Mucosa of descending colon (tissue), 3 donors: ENCODE data around the gene SDCCAG8. TPM values are rescaled to one million over a fixed set of nuclear protein-coding genes. Genes with fewer than 3 reads are reported as not detected.

Source experiments
- ATAC-seq: fragments of 200-7000 bp; cut with Tn5 transposase; one replicate; pipeline ENCODE4 v1.9.1; 2020; ENCODE audit warnings: mild to moderate bottlenecking, moderate library complexity
- DNase-seq, 3 donors: peaks; one replicate each; pipeline ENCODE4 v3.0.0-alpha.2; 2020
- H3K36me3 ChIP-seq: fragments of 200-600 bp; one replicate; pipeline ENCODE4 v1.8.0; 2021; ENCODE audit warnings: low read depth, mild to moderate bottlenecking
- H3K4me1 ChIP-seq: fragments of 200-600 bp; one replicate; pipeline ENCODE4 v1.8.0; 2021; ENCODE audit warnings: low read depth, mild to moderate bottlenecking
- H3K4me3 ChIP-seq: fragments of 200-600 bp; one replicate; pipeline ENCODE4 v1.8.0; 2021; ENCODE audit warnings: mild to moderate bottlenecking
- H3K9me3 ChIP-seq: fragments of 200-600 bp; one replicate; pipeline ENCODE4 v1.8.0; 2021; ENCODE audit warnings: mild to moderate bottlenecking
- intact Hi-C, 2 donors: fragments of 100-400 bp; cut with DNase I in 1 of 2; cut with micrococcal nuclease in 1 of 2; formaldehyde crosslinking; loops; one replicate each; pipeline versions ENCODE4 v1.11.0 to v1.11.1; 2022; cut with DNase I, micrococcal nuclease
- total RNA-seq, 3 donors: library from RNA; stranded (reverse); fragmentation: NEBNext Ultra II Directional in 2 of 3; extraction: Animal tissue kit (Norgen Biotek cat#: 25700) in 2 of 3; gene quantifications; one replicate each; pipeline versions ENCODE4 v1.2.1 to v1.2.4, GENCODE V29; 2021 to 2023
- TF ChIP-seq, protein P1 (sequence below): fragments of 200-600 bp; IDR thresholded peaks from one replicate; pipeline ENCODE4 v1.8.0; 2022; ENCODE audit warnings: antibody characterized with exemption, mild to moderate bottlenecking
- donor health status: DM: no; HTN: no; CAD: no; lungs with moderate emphysema.
- donor health status: DM: no; HTN: no; CAD: no.
- donor health status: DM: no; HTN: yes; CAD: no.

SDCCAG8 gene
- total RNA-seq, 3 donors from 2014 or later = 22.1 to 37.5 (median 34.1) TPM

DNA sequence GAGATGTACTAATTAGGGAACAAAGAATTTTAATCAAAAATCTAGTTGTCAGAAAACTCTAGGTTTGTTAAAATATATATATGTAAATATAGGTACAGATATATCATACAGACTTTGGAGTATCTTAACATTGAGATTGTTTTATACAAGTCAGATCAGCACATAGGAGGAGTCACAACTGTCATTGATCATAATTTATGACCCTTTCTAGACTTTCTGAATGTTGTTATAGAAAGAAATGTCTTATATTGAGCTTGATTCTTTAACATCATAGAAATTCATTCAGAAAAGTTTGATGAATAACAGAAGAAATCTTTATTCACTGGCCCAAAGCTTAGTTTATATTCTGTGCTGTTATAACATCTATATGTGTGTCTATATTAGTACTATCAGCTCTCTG, 185.8 kb downstream of the SDCCAG8 start:
- ATAC-seq = no peak
- no peaks in the 10 kb centered on the region for H3K9me3 ChIP-seq
- TF ChIP-seq, protein P1, sequence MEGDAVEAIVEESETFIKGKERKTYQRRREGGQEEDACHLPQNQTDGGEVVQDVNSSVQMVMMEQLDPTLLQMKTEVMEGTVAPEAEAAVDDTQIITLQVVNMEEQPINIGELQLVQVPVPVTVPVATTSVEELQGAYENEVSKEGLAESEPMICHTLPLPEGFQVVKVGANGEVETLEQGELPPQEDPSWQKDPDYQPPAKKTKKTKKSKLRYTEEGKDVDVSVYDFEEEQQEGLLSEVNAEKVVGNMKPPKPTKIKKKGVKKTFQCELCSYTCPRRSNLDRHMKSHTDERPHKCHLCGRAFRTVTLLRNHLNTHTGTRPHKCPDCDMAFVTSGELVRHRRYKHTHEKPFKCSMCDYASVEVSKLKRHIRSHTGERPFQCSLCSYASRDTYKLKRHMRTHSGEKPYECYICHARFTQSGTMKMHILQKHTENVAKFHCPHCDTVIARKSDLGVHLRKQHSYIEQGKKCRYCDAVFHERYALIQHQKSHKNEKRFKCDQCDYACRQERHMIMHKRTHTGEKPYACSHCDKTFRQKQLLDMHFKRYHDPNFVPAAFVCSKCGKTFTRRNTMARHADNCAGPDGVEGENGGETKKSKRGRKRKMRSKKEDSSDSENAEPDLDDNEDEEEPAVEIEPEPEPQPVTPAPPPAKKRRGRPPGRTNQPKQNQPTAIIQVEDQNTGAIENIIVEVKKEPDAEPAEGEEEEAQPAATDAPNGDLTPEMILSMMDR = no peak
- H3K4me3 ChIP-seq = no peak overlapping the region
- intact Hi-C loops = no loop called here
- no peaks in the 10 kb centered on the region for H3K4me1 ChIP-seq
- no peaks in the 10 kb centered on the region for H3K36me3 ChIP-seq
- DNase-seq = no peak

DNA sequence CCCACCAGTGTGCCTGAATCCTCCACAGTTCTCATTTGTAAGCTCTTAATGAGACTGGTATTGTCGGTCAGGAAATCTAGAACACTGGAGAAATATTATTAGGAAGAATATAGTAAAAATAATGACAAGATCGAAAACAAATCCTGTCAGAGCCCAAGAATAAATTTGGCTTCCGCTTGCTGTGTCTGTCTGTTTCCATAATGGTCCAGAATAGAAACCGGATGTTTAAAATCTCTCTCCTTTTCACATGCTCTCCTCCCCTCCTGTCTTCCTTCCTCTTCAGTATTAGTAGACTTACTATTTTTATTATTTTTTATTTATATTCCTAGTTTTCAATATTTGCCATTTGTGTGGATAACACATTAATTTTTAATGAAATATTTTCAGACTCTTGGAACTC, 187.7 kb downstream of the SDCCAG8 start:
- TF ChIP-seq, protein P1 = no peak
- Histone ChIP-seq H3K36me3 (no peaks in the 10 kb centered on the region), H3K4me1 (no peaks in the 10 kb centered on the region), H3K4me3 (no peak overlapping the region), H3K9me3 (no peaks in the 10 kb centered on the region)
- DNase-seq (no peak), ATAC-seq (no peak)
- intact Hi-C loops = no loop called here

DNA sequence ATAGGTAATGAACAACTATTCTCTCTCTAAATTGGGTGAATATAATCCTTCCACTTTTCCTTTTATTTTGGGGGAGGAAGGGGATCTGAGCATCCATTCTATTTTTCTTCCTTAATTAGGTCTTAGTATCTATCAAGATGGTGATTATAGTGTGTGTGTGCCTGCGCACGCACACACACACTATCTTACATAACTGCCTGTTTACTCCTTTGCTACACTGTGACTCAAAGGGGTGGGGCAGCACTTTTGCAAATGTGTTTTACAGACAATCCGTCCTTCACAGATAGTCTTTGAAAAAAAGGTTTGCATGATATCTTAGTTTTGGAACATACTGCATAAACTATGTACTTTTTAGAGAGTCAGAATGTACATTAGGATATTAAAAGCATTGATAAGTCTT, 191.5 kb downstream of the SDCCAG8 start:
- H3K36me3 ChIP-seq = no peaks in the 10 kb centered on the region
- no peaks in the 10 kb centered on the region for H3K9me3 ChIP-seq
- TF ChIP-seq, protein P1 = no peak
- intact Hi-C loops = no loop called here
- no peak overlapping the region for H3K4me3 ChIP-seq
- peak; percentile 56 for ATAC-seq
- H3K4me1 ChIP-seq = no peaks in the 10 kb centered on the region
- peak in 1 of 3 donors; percentile 32 for DNase-seq

DNA sequence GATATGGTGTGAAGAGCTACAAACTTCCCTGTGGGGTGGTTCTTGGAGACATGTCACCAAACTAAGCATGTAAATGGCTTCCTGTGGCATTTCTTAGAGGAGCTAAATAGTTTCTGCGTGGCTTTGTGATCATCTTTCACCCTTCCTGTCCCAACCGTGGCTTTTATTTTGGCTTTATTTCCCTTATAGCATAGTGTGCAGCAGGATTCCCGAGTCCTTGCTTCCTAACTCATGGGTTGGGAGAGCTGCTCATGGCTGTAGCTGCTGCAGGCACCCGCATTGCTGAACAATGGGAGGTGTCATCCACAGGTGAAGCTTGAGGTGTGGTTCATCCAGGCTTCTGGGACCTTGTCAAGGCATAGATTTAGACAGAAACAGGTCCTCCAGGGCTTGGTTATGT, 192.0 kb downstream of the SDCCAG8 start:
- Histone ChIP-seq H3K4me3 (no peak overlapping the region), H3K36me3 (no peaks in the 10 kb centered on the region), H3K4me1 (no peaks in the 10 kb centered on the region), H3K9me3 (no peaks in the 10 kb centered on the region)
- ATAC-seq (no peak), DNase-seq (no peak)
- intact Hi-C loops = no loop called here
- TF ChIP-seq, protein P1 = no peak

DNA sequence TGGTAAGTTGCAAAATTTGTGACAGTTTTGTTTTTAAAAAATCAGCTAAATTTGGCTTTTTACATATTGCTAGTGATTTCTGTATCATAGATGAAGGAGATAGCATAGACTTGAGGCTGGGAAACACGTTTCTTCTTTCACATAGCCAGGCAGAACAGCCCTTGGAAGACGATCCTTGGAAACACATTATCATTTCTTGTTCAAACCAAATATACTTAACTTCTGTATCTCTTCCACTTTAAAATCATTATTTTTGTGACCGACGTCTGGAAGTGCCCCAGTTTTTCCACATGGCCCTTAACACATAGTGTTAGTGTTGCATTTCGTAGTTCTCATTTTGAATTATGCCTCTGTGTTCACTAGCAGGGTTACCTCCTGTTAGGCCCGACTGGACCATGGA, 193.5 kb downstream of the SDCCAG8 start:
- no peak for ATAC-seq
- Histone ChIP-seq H3K4me1 (no peaks in the 10 kb centered on the region), H3K36me3 (no peaks in the 10 kb centered on the region), H3K9me3 (no peaks in the 10 kb centered on the region), H3K4me3 (no peak overlapping the region)
- TF ChIP-seq, protein P1 = no peak
- no peak for DNase-seq
- intact Hi-C loops = no loop called here

DNA sequence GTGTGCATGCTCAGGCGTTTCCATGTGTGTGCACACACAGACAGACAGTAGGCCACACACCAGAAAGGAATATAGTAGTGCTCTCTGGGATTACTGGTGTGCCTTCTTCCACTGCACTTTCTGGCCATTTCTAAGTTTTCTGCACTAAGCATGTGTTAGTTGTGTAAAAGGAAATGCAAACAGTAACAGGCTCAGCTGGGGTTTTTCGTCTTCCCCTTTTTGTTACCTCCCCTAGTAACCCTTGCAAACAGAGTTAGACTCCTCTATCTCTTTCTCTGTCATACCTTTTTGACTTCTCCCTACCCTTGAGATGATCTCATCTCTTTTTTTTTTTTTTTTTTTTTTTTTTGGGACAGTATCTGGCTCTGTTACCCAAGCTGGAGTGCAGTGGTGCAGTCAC, 196.3 kb downstream of the SDCCAG8 start:
- H3K9me3 ChIP-seq = no peaks in the 10 kb centered on the region
- H3K36me3 ChIP-seq = no peaks in the 10 kb centered on the region
- TF ChIP-seq, protein P1 = no peak
- H3K4me1 ChIP-seq = no peaks in the 10 kb centered on the region
- intact Hi-C loops = no loop called here
- ATAC-seq (peak; percentile 25), DNase-seq (no peak)
- no peak overlapping the region for H3K4me3 ChIP-seq
